GM18511 (cell line): Measurements from ENCODE around the gene P2RX3.
"Not testable (repeated sequence)": the region's sequence is repeated elsewhere in the genome, so short reads cannot be mapped to it uniquely, and the experiment has no call there.

Experiments used
- ATAC-seq: cut with Tn5 transposase; IDR thresholded peaks from one replicate; pipeline ENCODE4 v1.9.1; 2021; ENCODE audit warnings: mild to moderate bottlenecking, moderate library complexity; ENCODE audit not compliant: unreplicated experiment

Gene P2RX3

GRCh38 chr11:57324154-57324885 lies 13.8 kb upstream of the P2RX3 start:
- ATAC-seq = peak; percentile 2

- peak; percentile 92 for ATAC-seq
Observed at GRCh38 chr11:57324886-57325734, 13.0 kb upstream of the P2RX3 start, which contains the start of gene TNKS1BP1. Gene TNKS1BP1, minus strand, starts transcription at chr11:57324952. Its CDS starts 3,067 bp downstream, at chr11:57321885.

GRCh38 chr11:57325735-57326048 lies 12.5 kb upstream of the P2RX3 start:
- peak; percentile 0 for ATAC-seq

- ATAC-seq = no peak
Observed at GRCh38 chr11:57327721-57328120, 10.4 kb upstream of the P2RX3 start.

- ATAC-seq = no peak
Observed at GRCh38 chr11:57330029-57330428, 8.1 kb upstream of the P2RX3 start.

GRCh38 chr11:57331720-57332119 lies 6.4 kb upstream of the P2RX3 start:
- no peak for ATAC-seq

GRCh38 chr11:57332694-57333440 lies 5.3 kb upstream of the P2RX3 start:
- no peak for ATAC-seq

- no peak for ATAC-seq
Observed at GRCh38 chr11:57335023-57335342, 3.2 kb upstream of the P2RX3 start.

GRCh38 chr11:57335343-57336110 lies 2.6 kb upstream of the P2RX3 start, which contains the start of gene SSRP1:
Gene SSRP1, minus strand, starts transcription at chr11:57335892. Its CDS starts 771 bp downstream, at chr11:57335121.
- peak; percentile 99 for ATAC-seq

GRCh38 chr11:57336111-57336666 lies 2.0 kb upstream of the P2RX3 start:
- ATAC-seq = no peak

- not testable (repeated sequence) for ATAC-seq
Observed at GRCh38 chr11:57336856-57337255, 1.3 kb upstream of the P2RX3 start.

- ATAC-seq = no peak
Observed at GRCh38 chr11:57339328-57339727, 1.2 kb downstream of the P2RX3 start.

- no peak for ATAC-seq
Observed at GRCh38 chr11:57340039-57340615, 2.0 kb downstream of the P2RX3 start.

GRCh38 chr11:57341250-57341808 lies 3.2 kb downstream of the P2RX3 start:
- ATAC-seq = peak; percentile 33

- no peak for ATAC-seq
Observed at GRCh38 chr11:57342702-57343101, 4.5 kb downstream of the P2RX3 start.

GRCh38 chr11:57343825-57344224 lies 5.7 kb downstream of the P2RX3 start:
- ATAC-seq = no peak

- ATAC-seq = no peak
Observed at GRCh38 chr11:57344826-57345225, 6.7 kb downstream of the P2RX3 start.

- peak; percentile 75 for ATAC-seq
Observed at GRCh38 chr11:57345555-57346211, 7.5 kb downstream of the P2RX3 start.

GRCh38 chr11:57347336-57347735 lies 9.2 kb downstream of the P2RX3 start:
- no peak for ATAC-seq
